ENCODE data around the gene PLK5. TPM values are rescaled to one million over a fixed set of nuclear protein-coding genes. Genes with fewer than 3 reads are reported as not detected.

The PLK5 gene
- total RNA-seq, 1 experiment from 2014 or later = 0.57 TPM

DNA sequence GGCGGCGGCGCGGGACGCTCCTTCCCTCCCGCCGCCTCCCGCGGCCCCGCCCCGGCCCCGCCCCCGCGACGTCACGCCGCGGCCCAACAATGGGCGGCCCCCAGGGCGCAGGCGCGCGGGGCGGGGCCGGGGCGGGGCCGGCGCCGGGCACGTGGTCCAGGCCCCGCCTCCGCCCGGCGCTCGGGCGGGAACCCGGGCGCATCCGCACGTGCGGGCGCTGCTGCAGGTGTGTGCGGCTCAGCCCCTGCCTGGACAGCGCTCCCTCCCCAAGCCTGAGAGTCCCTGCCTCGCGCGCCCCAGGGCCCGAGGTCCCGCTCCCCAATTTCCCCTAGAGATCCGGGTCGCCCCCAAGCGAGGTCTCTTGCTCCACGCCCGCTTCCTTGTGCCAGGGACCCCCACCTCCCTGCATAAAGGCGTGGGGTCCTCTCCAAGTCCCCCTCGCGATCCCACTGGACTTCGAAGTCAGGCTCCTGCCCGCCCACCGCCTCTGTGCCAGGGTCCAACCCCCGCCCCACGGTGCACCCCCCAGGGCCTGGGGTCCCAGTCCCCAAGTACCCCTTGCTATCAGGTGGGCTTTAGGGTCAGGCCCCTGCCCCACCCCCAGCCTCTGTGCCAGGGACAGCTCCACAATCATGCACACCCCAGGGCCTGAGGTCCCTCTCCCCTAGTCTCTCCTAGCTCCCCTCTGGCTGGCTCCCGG, 44.6 kb downstream of the PLK5 start, which contains the start of gene MEX3D:
Gene MEX3D, minus strand, starts transcription at position 6 of the 700 bp plus-strand sequence. CDS start 267 bp downstream, outside the sequence.
- Histone ChIP-seq H4K8ac (replicated peaks; ENCODE audit: insufficient read length, low read depth, low read length) (no peak within 1 kb of the TSS), H2BK5ac (ENCODE audit: insufficient read length, low read length) (no peak within 1 kb of the TSS), H3K4ac (ENCODE audit: low read depth, low read length) (no peak within 1 kb of the TSS; the same call in 1 of the 2 replicates), H2BK120ac (ENCODE audit: low read depth, low read length, poor library complexity, severe bottlenecking) (no peak within 1 kb of the TSS), H3K14ac (ENCODE audit: insufficient read depth, low read length) (peak within 1 kb of the TSS; percentile 91), H4K91ac (ENCODE audit: insufficient read length, low read depth, low read length) (no peak within 1 kb of the TSS), H3K79me1 (ENCODE audit: insufficient read depth, low read depth, low read length, poor library complexity, severe bottlenecking) (peaks cover 3% of the 10 kb centered on the region), H3K27ac (ENCODE audit: insufficient read length, low read depth, low read length) (no peak within 1 kb of the TSS), H2AK5ac (ENCODE audit: insufficient read length, low read length) (no peak within 1 kb of the TSS), H4K5ac (ENCODE audit: insufficient read length, low read depth, low read length) (no peak within 1 kb of the TSS), H3K79me2 (ENCODE audit: insufficient read depth, low read length) (peaks cover 22% of the 10 kb centered on the region; the same call in 1 of the 2 replicates), H3K27me3 (ENCODE audit: insufficient read depth, low read length) (no peaks in the 10 kb centered on the region; the same call in 1 of the 2 replicates), H4K20me1 (ENCODE audit: control insufficient read depth, insufficient read depth, insufficient read length) (no peaks in the 10 kb centered on the region), H3K23me2 (ENCODE audit: insufficient read length, low read depth, low read length, poor library complexity, severe bottlenecking) (no peaks in the 10 kb centered on the region), H2AFZ (ENCODE audit: low read length) (no peak within 1 kb of the TSS), H3K23ac (ENCODE audit: insufficient read length, low read depth, low read length) (no peak within 1 kb of the TSS), H3T11ph (ENCODE audit: low read length) (no peak within 1 kb of the TSS), H3K9me3 (ENCODE audit: control insufficient read depth, low read depth, low read length) (no peaks in the 10 kb centered on the region), H3K4me2 (ENCODE audit: insufficient read depth, insufficient read length, low read length) (peak within 1 kb of the TSS; percentile 46), H3K4me1 (ENCODE audit: insufficient read depth, low read length) (no peaks in the 10 kb centered on the region), H2BK20ac (ENCODE audit: low read depth, low read length, poor library complexity, severe bottlenecking) (no peak within 1 kb of the TSS), H2BK12ac (ENCODE audit: insufficient read length, low read depth, low read length) (no peak within 1 kb of the TSS), H3K18ac (ENCODE audit: insufficient read length, low read depth, low read length) (peak within 1 kb of the TSS; percentile 94), H3K56ac (ENCODE audit: insufficient read length, low read depth, low read length) (no peak within 1 kb of the TSS), H3K9ac (ENCODE audit: extremely low read depth, insufficient read length, low read length) (peak within 1 kb of the TSS; percentile 81), H2BK15ac (ENCODE audit: low read depth, low read length) (no peak within 1 kb of the TSS)
- DNase-seq = peak; percentile 68
- TF ChIP-seq, protein P1, sequence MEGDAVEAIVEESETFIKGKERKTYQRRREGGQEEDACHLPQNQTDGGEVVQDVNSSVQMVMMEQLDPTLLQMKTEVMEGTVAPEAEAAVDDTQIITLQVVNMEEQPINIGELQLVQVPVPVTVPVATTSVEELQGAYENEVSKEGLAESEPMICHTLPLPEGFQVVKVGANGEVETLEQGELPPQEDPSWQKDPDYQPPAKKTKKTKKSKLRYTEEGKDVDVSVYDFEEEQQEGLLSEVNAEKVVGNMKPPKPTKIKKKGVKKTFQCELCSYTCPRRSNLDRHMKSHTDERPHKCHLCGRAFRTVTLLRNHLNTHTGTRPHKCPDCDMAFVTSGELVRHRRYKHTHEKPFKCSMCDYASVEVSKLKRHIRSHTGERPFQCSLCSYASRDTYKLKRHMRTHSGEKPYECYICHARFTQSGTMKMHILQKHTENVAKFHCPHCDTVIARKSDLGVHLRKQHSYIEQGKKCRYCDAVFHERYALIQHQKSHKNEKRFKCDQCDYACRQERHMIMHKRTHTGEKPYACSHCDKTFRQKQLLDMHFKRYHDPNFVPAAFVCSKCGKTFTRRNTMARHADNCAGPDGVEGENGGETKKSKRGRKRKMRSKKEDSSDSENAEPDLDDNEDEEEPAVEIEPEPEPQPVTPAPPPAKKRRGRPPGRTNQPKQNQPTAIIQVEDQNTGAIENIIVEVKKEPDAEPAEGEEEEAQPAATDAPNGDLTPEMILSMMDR (conservative IDR thresholded peaks at IDR 0.05) = no peak
- peaks cover 6 to 14% (median 13%) of the 10 kb centered on the region in 3 experiments; a peak in 6 of 7 replicates for H3K36me3 Mint-ChIP-seq (ENCODE audit: insufficient read depth in 1 of 3, low read depth in 3 of 3)
- peaks cover 2 to 3% of the 10 kb centered on the region in 2 experiments; a peak in 2 of 5 replicates for H3K9me3 Mint-ChIP-seq
- peaks cover 2 to 18% of the 10 kb centered on the region in 2 experiments; a peak in 3 of 4 replicates for H3K4me1 Mint-ChIP-seq
- peak within 1 kb of the TSS; percentile 68 to 81 for H3K4me3 Mint-ChIP-seq
- H3K27me3 Mint-ChIP-seq (ENCODE audit: low read depth) = peaks cover 38% of the 10 kb centered on the region
- WGBS (ENCODE audit: extremely low coverage, insufficient read length, low lambda C conversion rate) = no CpG with 5 or more reads among the region's 63 CpGs
- no peak within 1 kb of the TSS; a peak in 1 of 7 replicates for H3K27ac Mint-ChIP-seq
